OCI-LY1 (cell line): ENCODE measurements around the gene UBALD2.

Source experiments
- H2AFZ ChIP-seq: fragments of 200-600 bp; sonication (generic), shearing (Covaris generic); 2 replicates; pipeline ENCODE4 v1.6.0; 2014; ENCODE audit warnings: antibody characterized with exemption, mild to moderate bottlenecking, low read length
- H3F3A ChIP-seq: fragments of 200-600 bp; sonication (generic), shearing (Covaris generic); 2 replicates; pipeline ENCODE4 v1.6.0; 2014; ENCODE audit warnings: mild to moderate bottlenecking, antibody characterized with exemption, low read length, moderate library complexity; ENCODE audit not compliant: insufficient read depth
- H3K27ac ChIP-seq: fragments of 200-600 bp; sonication (generic); 2 replicates; pipeline ENCODE4 v1.5.1; 2014; ENCODE audit warnings: low read length, mixed run types, mild to moderate bottlenecking, low read depth; ENCODE audit not compliant: poor library complexity, severe bottlenecking
- H3K27me3 ChIP-seq: fragments of 200-600 bp; sonication (generic); 2 replicates; pipeline ENCODE4 v1.6.0; 2014; ENCODE audit warnings: antibody characterized with exemption, mild to moderate bottlenecking, low read length, moderate library complexity; ENCODE audit not compliant: insufficient read depth
- H3K36me3 ChIP-seq: fragments of 200-600 bp; sonication (generic); 2 replicates; pipeline ENCODE4 v1.6.1; 2014; ENCODE audit warnings: mild to moderate bottlenecking, antibody characterized with exemption, low read length, moderate library complexity, mixed read lengths; ENCODE audit not compliant: insufficient read depth
- H3K4me1 ChIP-seq: fragments of 200-600 bp; sonication (generic); 2 replicates; pipeline ENCODE4 v1.5.1; 2014; ENCODE audit warnings: mild to moderate bottlenecking, low read length, moderate library complexity; ENCODE audit not compliant: insufficient read depth, severe bottlenecking
- H3K4me2 ChIP-seq: fragments of 200-600 bp; sonication (generic), shearing (Covaris generic); 2 replicates; pipeline ENCODE4 v1.6.1; 2014; ENCODE audit warnings: low read length
- H3K4me3 ChIP-seq: fragments of 200-600 bp; sonication (generic); 2 replicates; pipeline ENCODE4 v1.5.1; 2014; ENCODE audit warnings: low read length, low read depth, mild to moderate bottlenecking, mixed read lengths; ENCODE audit not compliant: poor library complexity, severe bottlenecking
- H3K79me2 ChIP-seq: fragments of 200-600 bp; shearing (Covaris generic); 2 replicates; pipeline ENCODE4 v1.6.1; 2016; ENCODE audit warnings: mixed run types, low read length, mixed read lengths; ENCODE audit not compliant: insufficient read depth
- H3K9ac ChIP-seq: fragments of 200-600 bp; sonication (generic), shearing (Covaris generic); 2 replicates; pipeline ENCODE4 v1.6.1; 2014; ENCODE audit warnings: mild to moderate bottlenecking, low read length, mixed read lengths
- H3K9me2 ChIP-seq: fragments of 200-600 bp; sonication (generic), shearing (Covaris generic); 2 replicates; pipeline ENCODE4 v1.6.1; 2014; ENCODE audit warnings: low read depth, mild to moderate bottlenecking, low read length, mixed read lengths
- H3K9me3 ChIP-seq: fragments of 200-600 bp; shearing (Covaris generic); 2 replicates; pipeline ENCODE4 v1.6.1; 2014; ENCODE audit warnings: low read length, mixed read lengths
- H4K20me1 ChIP-seq: fragments of 200-600 bp; sonication (generic), shearing (Covaris generic); 2 replicates; pipeline ENCODE4 v1.6.0; 2016; ENCODE audit warnings: mild to moderate bottlenecking, low read length; ENCODE audit not compliant: insufficient read depth
- CTCF ChIP-seq: fragments of 200-600 bp; sonication (generic), shearing (Covaris generic); IDR thresholded peaks from 2 replicates; pipeline ENCODE4 v1.5.1; 2017; ENCODE audit warnings: mild to moderate bottlenecking, antibody characterized with exemption, low read length, moderate library complexity, mixed read lengths
- EZH2 ChIP-seq: fragments of 200-600 bp; sonication (generic), shearing (Covaris generic); IDR thresholded peaks from 2 replicates; pipeline ENCODE4 v1.8.0; 2017; ENCODE audit warnings: borderline replicate concordance, mixed run types, mild to moderate bottlenecking, antibody characterized with exemption, low read length, moderate library complexity, mixed read lengths

The UBALD2 gene

GRCh38 chr17:76270770-76271668 is 5.9 kb downstream of the UBALD2 start:
- Histone ChIP-seq H3K27ac (no peak overlapping the region), H4K20me1 (no peaks in the 10 kb centered on the region), H3F3A (no peaks in the 10 kb centered on the region), H3K79me2 (no peaks in the 10 kb centered on the region), H3K9me2 (no peaks in the 10 kb centered on the region), H3K4me2 (peak overlapping the region; percentile 62), H3K27me3 (no peaks in the 10 kb centered on the region; the same call in 1 of the 2 replicates), H3K4me1 (peaks cover 39% of the 10 kb centered on the region), H3K9ac (no peak overlapping the region), H2AFZ (no peak overlapping the region), H3K36me3 (peaks cover 21% of the 10 kb centered on the region), H3K4me3 (peak overlapping the region; percentile 41), H3K9me3 (no peaks in the 10 kb centered on the region)
- TF ChIP-seq CTCF (no peak), EZH2 (no peak)

GRCh38 chr17:76271669-76272540 is 6.8 kb downstream of the UBALD2 start:
- no peaks in the 10 kb centered on the region for H3F3A ChIP-seq
- no peaks in the 10 kb centered on the region for H4K20me1 ChIP-seq
- no peak overlapping the region for H3K27ac ChIP-seq
- H3K27me3 ChIP-seq: no peaks in the 10 kb centered on the region; the same call in 1 of the 2 replicates
- TF ChIP-seq EZH2: no peak
- no peak for TF ChIP-seq CTCF
- H3K4me2 ChIP-seq: peak overlapping the region; percentile 62
- H3K4me1 ChIP-seq: peaks cover 31% of the 10 kb centered on the region
- peak overlapping the region; percentile 41 for H3K4me3 ChIP-seq
- H3K79me2 ChIP-seq: no peaks in the 10 kb centered on the region
- H3K9me2 ChIP-seq: no peaks in the 10 kb centered on the region
- H2AFZ ChIP-seq: no peak overlapping the region
- no peaks in the 10 kb centered on the region for H3K9me3 ChIP-seq
- H3K36me3 ChIP-seq: peaks cover 15% of the 10 kb centered on the region
- peak overlapping the region; percentile 23; the same call in 1 of the 2 replicates for H3K9ac ChIP-seq

- Histone ChIP-seq H3K9me3 (no peaks in the 10 kb centered on the region), H3K79me2 (no peaks in the 10 kb centered on the region), H3K27ac (no peak overlapping the region), H3K4me1 (peaks cover 23% of the 10 kb centered on the region), H3F3A (no peaks in the 10 kb centered on the region), H3K27me3 (no peaks in the 10 kb centered on the region; the same call in 1 of the 2 replicates), H3K36me3 (peaks cover 10% of the 10 kb centered on the region), H4K20me1 (no peaks in the 10 kb centered on the region), H3K9me2 (no peaks in the 10 kb centered on the region), H3K4me3 (peak overlapping the region; percentile 41), H3K4me2 (peak overlapping the region; percentile 62), H3K9ac (no peak overlapping the region), H2AFZ (no peak overlapping the region)
- no peak for TF ChIP-seq CTCF
- TF ChIP-seq EZH2: no peak
These were observed 7.6 kb downstream of the UBALD2 start for GRCh38 chr17:76272541-76273444.
